EL (cell line): ENCODE results near the gene MTCH1.

Source experiments
- DNase-seq: peaks from one replicate; pipeline ENCODE4 v3.0.0-alpha.2; 2016

Gene MTCH1

GRCh38 chr6:36985808-36986703 is at the start of gene MTCH1:
MTCH1 (minus strand) TSS chr6:36986196; CDS start chr6:36986173, 23 bp downstream.
- peak; percentile 89 for DNase-seq

- DNase-seq = no peak
Observed at GRCh38 chr6:37033819-37034795, 48.1 kb upstream of the MTCH1 start.

- peak; percentile 29 for DNase-seq
Observed at GRCh38 chr6:37033255-37033654, 47.3 kb upstream of the MTCH1 start.

- DNase-seq = no peak
Observed at GRCh38 chr6:37032239-37032638, 46.2 kb upstream of the MTCH1 start.

GRCh38 chr6:37030599-37030998 is 44.6 kb upstream of the MTCH1 start:
- DNase-seq = no peak

GRCh38 chr6:37029249-37029971 is 43.4 kb upstream of the MTCH1 start:
- DNase-seq = peak; percentile 87

GRCh38 chr6:37027811-37028469 is 41.9 kb upstream of the MTCH1 start:
- no peak for DNase-seq

GRCh38 chr6:37027036-37027720 is 41.2 kb upstream of the MTCH1 start:
- DNase-seq = no peak

GRCh38 chr6:37025621-37026466 is 39.8 kb upstream of the MTCH1 start:
- no peak for DNase-seq

GRCh38 chr6:37024656-37025337 is 38.8 kb upstream of the MTCH1 start:
- peak; percentile 63 for DNase-seq

- no peak for DNase-seq
Observed at GRCh38 chr6:37022135-37022863, 36.3 kb upstream of the MTCH1 start.

GRCh38 chr6:37021356-37022129 is 35.5 kb upstream of the MTCH1 start:
- peak; percentile 40 for DNase-seq

- no peak for DNase-seq
Observed at GRCh38 chr6:37020812-37021211, 34.8 kb upstream of the MTCH1 start.

- no peak for DNase-seq
Observed at GRCh38 chr6:37020381-37020780, 34.4 kb upstream of the MTCH1 start.

GRCh38 chr6:37019065-37019450 is 33.1 kb upstream of the MTCH1 start:
- DNase-seq = no peak

- DNase-seq = peak; percentile 88
Observed at GRCh38 chr6:37018198-37019064, 32.4 kb upstream of the MTCH1 start.

GRCh38 chr6:37017606-37018197 is 31.7 kb upstream of the MTCH1 start:
- DNase-seq = no peak
